PC-3 (cell line): Measurements from ENCODE around the gene STAM.

Experiments used
- EZH2phosphoT487 ChIP-seq: fragments of 300-600 bp; sonication (generic); IDR thresholded peaks from 2 replicates; pipeline ENCODE4 v1.6.1; 2018; ENCODE audit warnings: mild to moderate bottlenecking, antibody characterized with exemption, low read length, borderline replicate concordance
- TF ChIP-seq, protein P1 (sequence below): fragments of 300-600 bp; sonication (generic); conservative IDR thresholded peaks from 2 replicates; pipeline ENCODE4 v1.5.1; 2017; ENCODE audit warnings: antibody characterized with exemption, low read depth, mild to moderate bottlenecking, low read length

DNA sequence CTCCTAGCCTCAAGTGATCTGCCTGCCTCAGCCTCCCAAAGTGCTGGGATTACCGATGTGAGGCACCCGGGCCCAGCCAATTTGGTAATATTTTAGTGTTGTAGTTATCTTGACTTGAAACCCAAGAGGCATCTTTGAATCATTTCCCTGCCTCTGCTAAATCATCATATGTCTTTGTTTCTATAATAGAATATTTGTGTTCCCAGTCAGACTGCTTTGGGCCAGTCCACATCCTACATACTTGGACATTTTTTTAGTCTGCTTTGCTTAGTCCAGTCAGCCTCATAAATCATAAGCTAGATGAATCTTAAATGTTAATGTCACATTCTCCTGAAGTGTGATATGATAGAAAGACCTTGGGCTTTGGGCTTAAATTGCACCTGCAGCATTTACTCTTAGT lies 5.9 kb downstream of the STAM start:
- TF ChIP-seq, protein P1, sequence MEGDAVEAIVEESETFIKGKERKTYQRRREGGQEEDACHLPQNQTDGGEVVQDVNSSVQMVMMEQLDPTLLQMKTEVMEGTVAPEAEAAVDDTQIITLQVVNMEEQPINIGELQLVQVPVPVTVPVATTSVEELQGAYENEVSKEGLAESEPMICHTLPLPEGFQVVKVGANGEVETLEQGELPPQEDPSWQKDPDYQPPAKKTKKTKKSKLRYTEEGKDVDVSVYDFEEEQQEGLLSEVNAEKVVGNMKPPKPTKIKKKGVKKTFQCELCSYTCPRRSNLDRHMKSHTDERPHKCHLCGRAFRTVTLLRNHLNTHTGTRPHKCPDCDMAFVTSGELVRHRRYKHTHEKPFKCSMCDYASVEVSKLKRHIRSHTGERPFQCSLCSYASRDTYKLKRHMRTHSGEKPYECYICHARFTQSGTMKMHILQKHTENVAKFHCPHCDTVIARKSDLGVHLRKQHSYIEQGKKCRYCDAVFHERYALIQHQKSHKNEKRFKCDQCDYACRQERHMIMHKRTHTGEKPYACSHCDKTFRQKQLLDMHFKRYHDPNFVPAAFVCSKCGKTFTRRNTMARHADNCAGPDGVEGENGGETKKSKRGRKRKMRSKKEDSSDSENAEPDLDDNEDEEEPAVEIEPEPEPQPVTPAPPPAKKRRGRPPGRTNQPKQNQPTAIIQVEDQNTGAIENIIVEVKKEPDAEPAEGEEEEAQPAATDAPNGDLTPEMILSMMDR = no peak
- TF ChIP-seq EZH2phosphoT487 = no peak
